Mammary epithelial cell (primary cell): ENCODE data around the gene HOXD12.

ENCODE experiments used
- EZH2 ChIP-seq: IDR thresholded peaks from 2 replicates; pipeline ENCODE4 v1.6.1; 2012; ENCODE audit warnings: low read length, inconsistent platforms, borderline replicate concordance
- TF ChIP-seq, protein P1 (sequence below), 2 donors: IDR thresholded peaks in 1 of 2; conservative IDR thresholded peaks in 1 of 2; 2 replicates each; pipeline ENCODE4 v1.5.1; 2011 to 2012; ENCODE audit warnings: inconsistent platforms in 2 of 2, low read length in 2 of 2, mild to moderate bottlenecking in 2 of 2, control low read depth in 1 of 2, low read depth in 1 of 2; ENCODE audit not compliant: insufficient read depth in 1 of 2; ENCODE audit errors: extremely low read depth in 1 of 2

- TF ChIP-seq, protein P1, sequence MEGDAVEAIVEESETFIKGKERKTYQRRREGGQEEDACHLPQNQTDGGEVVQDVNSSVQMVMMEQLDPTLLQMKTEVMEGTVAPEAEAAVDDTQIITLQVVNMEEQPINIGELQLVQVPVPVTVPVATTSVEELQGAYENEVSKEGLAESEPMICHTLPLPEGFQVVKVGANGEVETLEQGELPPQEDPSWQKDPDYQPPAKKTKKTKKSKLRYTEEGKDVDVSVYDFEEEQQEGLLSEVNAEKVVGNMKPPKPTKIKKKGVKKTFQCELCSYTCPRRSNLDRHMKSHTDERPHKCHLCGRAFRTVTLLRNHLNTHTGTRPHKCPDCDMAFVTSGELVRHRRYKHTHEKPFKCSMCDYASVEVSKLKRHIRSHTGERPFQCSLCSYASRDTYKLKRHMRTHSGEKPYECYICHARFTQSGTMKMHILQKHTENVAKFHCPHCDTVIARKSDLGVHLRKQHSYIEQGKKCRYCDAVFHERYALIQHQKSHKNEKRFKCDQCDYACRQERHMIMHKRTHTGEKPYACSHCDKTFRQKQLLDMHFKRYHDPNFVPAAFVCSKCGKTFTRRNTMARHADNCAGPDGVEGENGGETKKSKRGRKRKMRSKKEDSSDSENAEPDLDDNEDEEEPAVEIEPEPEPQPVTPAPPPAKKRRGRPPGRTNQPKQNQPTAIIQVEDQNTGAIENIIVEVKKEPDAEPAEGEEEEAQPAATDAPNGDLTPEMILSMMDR (conservative IDR thresholded peaks at IDR 0.05 in 1 of 2, IDR thresholded peaks at IDR 0.05 in 1 of 2; ENCODE audit: extremely low read depth in 1 of 2, insufficient read depth in 1 of 2, low read depth in 1 of 2, low read length in 2 of 2), result no peak
- TF ChIP-seq EZH2, result no peak
Measured at GRCh38 chr2:176067589-176068418, 31.8 kb upstream of the HOXD12 start.
